Astrocyte (in vitro differentiated cells and primary cell): ENCODE results near the gene KLHDC9.

ENCODE experiments used
- EZH2 ChIP-seq: IDR thresholded peaks from 2 replicates; pipeline ENCODE4 v1.6.1; 2012; ENCODE audit warnings: mild to moderate bottlenecking, low read length, inconsistent platforms; ENCODE audit not compliant: insufficient read depth
- TF ChIP-seq, protein P1 (sequence below): IDR thresholded peaks from 2 replicates; pipeline ENCODE4 v1.5.1; 2011; ENCODE audit warnings: low read depth, mild to moderate bottlenecking, inconsistent platforms, low read length, moderate library complexity; ENCODE audit not compliant: insufficient read depth

DNA sequence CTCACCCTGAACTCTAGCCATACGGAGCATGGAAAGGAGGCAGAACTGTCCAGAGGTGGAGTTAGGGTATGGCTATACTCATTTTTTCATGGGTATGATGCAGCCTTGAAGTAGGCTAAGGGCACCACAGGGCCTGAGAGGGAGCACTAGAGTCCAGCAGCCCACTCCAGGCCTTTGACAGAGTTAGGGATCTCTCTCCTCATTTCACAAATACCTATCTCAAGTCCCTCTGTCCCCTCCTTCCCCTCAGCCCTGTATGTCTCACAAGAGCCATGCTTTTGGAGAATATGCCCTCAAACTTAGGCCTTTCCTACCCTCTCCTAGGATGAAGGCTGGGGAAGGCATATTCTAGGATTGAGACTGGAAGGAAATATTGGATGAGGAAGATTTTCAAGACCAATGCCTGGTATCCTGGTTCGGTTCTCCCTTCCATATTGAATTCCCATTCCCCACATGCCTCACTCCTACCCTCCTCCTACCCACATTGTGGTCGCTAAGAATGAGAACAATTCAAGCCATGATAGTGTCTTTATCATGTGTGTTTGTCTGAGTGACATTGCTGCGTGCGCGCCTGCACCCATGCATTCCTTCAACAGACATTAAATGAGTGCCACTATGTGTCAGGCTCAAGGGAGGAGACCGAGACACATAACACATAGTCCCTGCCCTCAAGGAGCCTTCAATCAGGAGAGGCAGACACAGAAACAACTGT is 6.2 kb upstream of the KLHDC9 start:
- TF ChIP-seq, protein P1, sequence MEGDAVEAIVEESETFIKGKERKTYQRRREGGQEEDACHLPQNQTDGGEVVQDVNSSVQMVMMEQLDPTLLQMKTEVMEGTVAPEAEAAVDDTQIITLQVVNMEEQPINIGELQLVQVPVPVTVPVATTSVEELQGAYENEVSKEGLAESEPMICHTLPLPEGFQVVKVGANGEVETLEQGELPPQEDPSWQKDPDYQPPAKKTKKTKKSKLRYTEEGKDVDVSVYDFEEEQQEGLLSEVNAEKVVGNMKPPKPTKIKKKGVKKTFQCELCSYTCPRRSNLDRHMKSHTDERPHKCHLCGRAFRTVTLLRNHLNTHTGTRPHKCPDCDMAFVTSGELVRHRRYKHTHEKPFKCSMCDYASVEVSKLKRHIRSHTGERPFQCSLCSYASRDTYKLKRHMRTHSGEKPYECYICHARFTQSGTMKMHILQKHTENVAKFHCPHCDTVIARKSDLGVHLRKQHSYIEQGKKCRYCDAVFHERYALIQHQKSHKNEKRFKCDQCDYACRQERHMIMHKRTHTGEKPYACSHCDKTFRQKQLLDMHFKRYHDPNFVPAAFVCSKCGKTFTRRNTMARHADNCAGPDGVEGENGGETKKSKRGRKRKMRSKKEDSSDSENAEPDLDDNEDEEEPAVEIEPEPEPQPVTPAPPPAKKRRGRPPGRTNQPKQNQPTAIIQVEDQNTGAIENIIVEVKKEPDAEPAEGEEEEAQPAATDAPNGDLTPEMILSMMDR, result no peak
- TF ChIP-seq EZH2, result no peak
